Activated gamma-delta T cell (primary cell): ENCODE measurements around the gene ZDHHC13.
"Not testable (repeated sequence)": the region's sequence is repeated elsewhere in the genome, so short reads cannot be mapped to it uniquely, and the experiment has no call there.

ENCODE experiments used
- DNase-seq: peaks from one replicate; lab custom pipeline; 2025; lab: John Stamatoyannopoulos, UW

Gene ZDHHC13

DNA sequence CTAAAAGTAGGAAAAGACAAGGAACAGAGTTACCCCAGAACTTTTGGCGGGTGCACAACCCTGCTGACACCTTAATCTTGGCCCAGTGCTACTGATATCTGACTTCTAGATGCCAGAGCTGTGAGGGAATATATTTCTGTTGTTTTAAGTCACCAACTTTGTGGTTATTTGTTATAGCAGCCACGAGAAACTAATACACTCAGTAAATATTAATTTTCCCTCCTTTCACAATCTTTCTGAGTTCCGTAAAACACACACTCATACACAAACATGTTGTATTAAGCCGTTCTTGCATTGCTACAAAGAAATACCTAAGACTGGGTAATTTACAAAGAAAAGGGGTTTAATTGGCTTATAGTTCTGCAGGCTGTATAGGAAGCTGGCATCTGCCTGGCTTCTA, 16.1 kb upstream of the ZDHHC13 start:
- no peak for DNase-seq

DNA sequence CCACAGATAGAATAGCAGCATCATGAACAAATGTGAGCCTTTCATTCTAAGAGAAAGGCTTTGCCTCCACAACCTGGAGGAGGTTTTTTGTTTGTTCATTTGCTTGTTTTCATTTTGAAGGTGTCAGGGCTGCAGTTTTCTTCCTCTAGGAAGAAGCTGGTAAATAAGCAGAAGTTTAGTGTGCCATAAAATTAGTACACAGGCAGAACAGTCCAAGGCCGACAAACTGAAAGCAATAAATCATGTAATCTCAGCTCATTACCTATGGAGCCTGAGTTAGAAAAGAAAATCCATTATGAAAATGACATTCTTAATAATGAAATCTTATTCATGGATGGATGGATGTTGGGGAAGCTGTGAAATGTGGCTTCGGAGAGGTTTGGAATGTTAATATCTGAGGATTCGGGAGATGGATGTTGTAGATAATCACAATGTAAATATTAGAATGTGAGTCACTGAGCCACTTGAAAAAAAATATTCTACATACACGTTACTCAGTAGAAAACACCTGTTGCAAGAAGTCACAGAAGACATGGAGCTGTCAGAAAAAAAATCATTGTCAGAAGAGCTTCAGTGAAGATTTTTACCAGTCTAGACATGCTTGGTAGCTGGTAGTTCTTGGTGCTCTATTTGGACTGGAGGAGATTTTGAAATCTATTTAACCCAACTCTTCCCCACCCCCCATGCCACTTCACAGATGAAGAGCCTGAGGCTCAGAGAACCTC, 15.0 kb upstream of the ZDHHC13 start:
- DNase-seq = no peak

DNA sequence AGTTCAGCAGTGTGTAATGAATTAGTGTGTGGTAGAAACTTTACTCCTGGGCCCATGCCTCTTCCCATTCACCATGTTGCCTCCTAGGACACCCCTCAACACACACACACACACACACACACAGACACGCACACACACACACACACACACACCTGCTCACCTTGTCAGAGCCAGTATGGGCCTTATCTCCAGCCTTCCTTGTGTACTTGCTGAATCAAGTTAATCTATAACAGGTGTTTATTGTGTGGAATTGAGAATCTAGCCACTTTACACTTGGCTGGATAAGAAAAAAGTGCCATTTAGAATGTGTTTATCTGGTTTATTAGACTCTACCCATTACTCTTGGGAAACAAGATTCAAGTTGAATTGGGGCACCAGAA, 14.5 kb upstream of the ZDHHC13 start:
- DNase-seq = no peak

DNA sequence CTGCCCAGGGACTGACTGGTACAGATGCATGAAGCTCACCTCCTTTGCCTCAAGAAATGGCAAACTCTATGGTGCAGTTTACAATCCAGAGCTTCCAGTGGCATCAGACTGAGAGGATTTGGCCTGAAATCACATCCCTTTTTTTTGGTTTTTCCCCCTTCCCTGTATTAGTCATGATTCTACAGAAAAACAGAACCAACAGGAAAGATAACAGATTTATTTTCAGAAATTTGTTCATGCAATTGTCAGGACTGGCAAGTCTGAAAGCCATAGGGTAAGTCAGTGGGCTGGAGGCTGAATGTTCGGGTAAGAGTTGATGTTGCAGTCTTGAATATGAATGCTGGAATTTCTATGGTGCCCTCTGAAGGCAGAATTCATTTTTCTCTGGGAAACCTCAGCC, 12.0 kb upstream of the ZDHHC13 start:
- no peak for DNase-seq

DNA sequence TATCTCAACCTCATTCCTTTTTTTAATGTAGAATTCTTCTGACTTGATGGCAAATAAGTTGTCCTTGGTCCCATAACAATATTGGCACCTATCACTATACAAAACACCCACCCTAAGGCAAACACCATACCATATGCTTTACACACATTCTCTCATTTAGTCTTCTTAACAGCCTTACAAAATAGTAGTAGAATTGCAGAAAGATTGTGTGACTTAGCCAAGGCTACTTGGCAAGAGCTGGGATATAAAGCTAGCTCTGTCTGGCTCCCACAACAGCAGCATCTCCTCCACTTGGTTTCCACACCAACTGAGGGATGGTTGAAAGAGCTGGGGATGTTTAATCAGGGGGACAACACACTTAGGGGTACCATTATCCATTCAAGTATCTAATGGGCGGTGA, 9.8 kb upstream of the ZDHHC13 start:
- DNase-seq = no peak

DNA sequence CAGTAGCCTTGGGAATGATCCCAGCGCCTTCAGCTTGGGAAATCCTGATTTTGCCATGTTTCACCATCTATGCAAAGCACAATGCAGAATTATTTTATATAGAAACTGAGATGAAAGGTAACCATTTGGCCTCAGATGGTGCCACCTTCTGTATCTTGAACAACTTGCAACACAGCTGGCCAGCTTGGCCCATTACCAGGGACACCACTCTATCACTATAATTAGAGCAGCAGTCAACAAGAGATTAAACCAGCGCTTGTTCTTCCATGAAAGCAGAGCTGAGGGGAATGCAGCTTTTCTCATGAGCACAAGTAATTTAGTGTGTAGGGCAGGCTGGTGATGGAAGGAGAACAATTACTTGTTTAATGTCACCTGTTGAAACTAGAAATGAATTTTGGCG, 6.7 kb upstream of the ZDHHC13 start:
- no peak for DNase-seq

DNA sequence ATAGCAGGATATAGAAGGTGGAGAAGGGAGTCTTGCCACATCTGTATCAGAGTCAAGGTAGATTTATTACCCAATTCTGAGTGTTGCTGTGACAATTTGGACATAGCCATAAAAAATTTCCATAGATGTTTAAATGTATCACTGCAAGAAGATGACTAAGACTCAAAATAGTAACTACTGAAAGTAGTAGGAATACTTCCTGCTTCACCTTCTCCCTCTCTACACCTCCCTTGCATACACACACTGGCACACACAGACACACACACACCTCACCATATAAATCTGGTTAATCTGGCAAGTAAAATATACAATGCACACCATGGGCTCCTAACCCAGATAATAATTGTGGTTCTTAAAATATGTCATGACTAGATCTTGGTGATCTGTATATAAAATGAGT, 5.2 kb upstream of the ZDHHC13 start:
- DNase-seq = no peak

DNA sequence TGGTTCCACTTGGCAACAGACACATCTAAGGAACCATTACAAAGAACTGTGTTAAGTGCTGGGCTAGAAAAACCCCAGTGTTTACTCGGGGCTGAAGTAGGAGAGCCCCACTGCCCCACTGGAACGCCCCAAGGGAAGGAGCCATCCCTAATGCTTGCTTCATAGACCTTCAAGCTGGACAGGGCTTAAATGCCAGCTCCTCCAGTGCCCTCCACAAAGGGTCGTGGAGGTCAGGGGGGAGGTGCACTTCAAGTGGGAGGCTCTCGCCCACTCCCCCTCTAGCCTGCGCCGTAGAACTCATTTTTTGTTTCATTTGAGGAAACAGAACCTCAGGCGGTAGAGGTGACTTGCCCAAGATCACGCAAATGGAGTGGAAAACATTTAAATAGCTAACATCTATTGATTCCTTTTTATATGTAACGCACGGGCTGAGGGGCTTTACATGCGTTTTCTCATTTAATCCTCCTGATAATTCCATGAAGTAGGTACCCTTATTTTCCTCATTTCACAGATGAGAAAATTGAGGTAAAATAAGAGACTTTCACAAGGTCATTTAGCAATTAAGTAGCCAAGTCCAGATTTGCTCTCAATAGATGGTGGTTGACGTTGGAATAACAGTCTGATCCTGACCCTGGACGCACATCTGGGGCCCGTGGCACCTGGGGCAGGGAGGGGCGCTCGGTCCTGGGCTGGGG, 545 bp upstream of the ZDHHC13 start:
- no peak for DNase-seq

DNA sequence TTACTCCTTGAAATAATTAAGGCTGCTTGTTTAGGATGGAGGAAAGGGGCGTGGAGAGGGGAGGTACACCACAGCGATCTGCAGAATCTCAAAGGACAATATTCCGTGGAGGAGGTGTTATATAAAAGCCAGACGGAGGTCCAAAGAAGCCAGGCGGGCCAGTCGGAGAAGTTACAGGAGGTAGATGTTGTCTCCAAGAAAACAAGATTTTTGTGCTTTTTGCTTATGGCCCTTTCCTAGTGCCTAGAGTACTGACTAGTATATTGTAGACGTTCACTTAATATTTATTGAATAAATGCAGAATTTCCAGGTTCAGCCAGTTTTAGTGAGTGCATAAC, 761 bp downstream of the ZDHHC13 start:
- DNase-seq = no peak

DNA sequence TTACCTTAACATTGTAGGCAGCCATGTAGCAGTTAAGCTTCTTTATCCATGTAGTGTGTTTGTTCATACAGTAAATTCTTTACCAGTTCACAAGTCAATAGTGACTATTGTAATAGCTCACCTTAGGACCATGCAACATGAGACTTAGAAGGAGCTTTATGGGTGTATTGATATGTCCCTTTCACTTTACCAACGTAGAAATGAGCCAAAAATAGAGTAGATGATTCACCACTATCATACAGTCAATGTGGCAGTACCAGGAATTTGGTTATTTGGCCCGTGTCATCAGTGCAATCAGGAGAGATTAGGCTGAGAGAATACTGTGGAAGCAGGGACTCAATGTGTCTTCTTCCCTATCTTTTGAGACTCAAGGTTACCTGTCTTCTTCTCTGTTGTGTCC, 4.7 kb downstream of the ZDHHC13 start:
- DNase-seq = no peak

DNA sequence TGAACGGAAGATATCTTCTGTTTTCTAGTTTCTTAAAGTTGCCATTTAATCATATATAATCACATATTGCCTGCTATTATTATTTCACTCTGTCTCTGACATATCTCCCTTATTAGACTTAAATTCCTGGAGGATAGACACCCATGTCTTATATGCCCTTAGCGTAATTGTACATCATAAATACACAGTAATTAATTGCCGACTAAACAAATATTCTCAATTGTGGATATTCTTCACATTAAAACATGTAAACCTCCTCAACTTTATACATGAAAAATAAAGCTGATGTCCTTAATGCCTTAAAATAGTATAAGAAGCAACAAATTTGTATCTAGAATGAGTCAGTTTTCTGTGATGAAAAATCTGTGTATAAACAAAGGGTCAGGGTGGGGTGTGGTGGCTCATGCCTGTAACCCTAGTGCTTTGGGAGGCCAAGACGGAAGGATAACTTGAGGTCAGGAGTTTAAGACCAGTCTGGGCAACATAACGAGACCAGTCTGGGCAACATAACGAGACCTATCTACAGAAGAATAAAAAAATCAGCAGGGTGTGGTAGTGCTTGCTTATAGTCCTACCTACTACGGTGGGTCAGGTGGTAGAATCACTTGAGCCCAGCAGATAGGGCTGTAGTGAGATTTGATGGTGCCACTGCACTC, 6.1 kb downstream of the ZDHHC13 start:
- no peak for DNase-seq

DNA sequence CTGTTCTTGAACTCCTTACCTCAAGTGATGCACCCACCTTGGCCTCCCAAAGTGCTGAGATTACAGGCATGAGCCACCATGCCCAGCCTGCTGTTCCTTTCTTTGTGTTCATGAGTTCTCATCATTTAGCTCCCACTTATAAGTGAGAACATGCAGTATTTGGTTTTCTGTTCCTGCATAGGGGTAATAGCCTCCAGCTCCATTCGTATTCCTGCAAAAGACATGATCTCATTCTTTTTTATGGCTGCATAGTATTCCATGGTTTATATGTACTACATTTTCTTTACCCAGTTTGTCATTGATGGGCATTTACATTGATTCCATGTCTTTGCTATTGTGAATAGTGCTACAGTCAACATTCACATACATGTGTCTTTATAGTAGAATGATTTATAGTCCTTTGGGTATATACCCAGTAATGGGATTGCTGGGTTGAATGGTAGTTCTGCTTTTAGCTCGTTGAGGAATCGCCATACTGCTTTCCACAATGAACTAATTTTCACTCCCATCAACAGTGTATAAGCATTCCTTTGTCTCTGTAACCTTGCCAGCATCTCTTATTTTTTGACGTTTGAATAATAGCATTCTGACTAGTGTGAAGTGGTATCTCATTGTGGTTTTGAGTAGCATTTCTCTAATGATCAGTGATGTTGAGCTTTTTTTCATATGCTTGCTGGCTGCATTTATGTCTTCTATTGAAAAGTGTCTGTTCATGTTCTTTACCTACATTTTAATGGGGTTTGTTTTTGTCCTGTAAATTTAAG, 9.8 kb downstream of the ZDHHC13 start:
- not testable (repeated sequence) for DNase-seq

DNA sequence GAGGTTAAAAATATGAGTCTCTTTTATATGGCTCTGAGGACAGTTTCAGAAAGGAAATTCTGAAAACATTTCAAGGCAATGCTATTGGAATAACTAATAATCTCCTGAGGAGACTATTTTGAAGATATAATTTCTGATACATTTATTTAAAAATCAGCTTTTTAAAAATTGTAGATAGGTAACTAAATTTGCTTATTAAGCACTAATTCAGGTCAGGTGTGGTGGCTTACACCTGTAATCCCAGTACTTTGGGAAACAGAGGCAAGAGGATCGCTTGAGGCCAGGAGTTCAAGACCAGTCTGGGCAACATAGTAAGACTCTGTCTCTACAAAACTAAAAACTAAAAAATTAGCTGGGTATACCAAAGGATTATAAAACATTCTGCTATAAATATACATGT, 17.0 kb downstream of the ZDHHC13 start:
- no peak for DNase-seq

DNA sequence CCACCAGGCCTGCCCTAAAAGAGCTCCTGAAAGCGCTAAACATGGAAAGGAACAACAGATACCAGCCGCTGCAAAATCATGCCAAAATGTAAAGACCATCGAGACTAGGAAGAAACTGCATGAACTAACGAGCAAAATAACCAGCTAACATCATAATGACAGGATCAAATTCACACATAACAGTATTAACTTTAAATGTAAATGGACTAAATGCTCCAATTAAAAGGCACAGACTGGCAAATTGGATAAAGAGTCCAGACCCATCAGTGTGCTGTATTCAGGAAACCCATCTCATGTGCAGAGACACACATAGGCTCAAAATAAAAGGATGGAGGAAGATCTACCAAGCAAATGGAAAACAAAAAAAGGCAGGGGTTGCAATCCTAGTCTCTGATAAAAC, 19.9 kb downstream of the ZDHHC13 start:
- DNase-seq = not testable (repeated sequence)

DNA sequence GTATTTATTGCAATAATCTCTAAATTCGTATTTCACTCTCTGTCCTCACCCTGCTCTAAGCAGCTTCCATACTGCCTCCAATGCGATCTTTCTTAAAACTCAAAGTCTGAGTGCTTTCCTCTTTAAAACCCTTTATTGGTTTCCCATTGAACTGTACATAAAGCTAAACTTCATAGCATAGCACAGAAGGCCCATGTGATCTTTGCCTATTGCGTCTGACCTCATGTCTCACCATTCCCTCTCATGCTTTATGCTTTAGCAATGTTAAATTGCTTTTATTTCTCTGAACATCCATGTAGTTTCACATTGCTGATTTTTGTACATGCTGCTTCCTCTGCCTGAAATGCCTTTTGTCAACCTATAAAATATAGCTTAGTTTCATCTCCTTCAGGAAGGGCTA, 28.4 kb downstream of the ZDHHC13 start:
- no peak for DNase-seq

DNA sequence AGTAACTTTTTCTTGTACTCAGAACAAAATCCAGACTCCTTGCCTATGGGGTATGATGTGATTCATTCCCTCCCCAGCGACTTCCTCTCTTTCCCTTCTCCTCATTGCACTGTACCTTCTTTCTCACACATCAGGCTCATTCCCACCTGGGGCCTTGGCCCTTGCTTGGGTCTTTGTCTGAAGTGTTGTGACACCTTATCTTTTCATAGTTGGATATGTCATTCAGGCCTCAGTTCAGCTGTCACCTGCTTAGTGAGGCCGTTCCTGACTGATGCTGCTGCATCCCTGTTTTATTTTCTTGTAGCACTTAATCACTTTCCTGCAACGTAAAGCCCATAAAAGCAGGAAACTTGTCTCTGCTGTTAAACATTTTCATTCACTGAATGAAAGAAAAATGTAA, 39.9 kb downstream of the ZDHHC13 start:
- no peak for DNase-seq

DNA sequence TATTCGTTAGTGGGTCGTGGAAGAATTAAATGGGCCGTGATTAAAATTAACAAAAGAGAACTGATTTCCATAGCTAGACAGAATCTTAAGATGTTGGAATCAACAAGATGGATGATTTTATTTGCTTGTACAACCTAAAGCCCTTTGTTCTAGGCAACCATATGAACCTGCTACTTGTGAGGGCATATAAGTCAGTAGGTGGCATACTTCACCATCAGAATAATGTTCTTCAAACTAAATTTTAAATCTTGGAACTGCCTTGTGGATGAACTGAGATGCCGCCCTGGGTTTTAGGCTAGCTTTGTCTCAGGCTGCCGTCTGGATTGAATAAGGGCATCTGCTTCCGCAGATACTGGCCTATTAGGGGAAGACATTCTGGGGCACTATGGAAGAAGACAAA, 43.9 kb downstream of the ZDHHC13 start:
- no peak for DNase-seq

DNA sequence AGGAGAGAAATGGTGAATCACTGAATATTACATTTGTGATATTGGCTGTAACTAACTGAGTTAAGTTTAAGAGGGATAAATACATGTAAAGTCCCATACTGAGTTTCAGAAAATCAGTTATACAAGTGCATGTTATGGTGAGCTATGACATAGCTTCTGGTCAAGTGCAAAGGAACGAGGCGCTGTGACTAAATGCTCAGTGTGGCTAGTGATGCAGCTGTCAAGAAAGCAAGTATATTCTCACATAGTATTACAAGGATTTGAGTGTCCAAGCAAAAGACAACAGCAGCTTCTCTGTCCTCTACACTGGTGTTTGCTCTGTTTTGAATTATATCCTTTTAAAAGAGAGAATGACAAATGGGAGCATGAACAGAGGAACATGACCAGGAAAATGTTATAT, 44.7 kb downstream of the ZDHHC13 start:
- DNase-seq = no peak

DNA sequence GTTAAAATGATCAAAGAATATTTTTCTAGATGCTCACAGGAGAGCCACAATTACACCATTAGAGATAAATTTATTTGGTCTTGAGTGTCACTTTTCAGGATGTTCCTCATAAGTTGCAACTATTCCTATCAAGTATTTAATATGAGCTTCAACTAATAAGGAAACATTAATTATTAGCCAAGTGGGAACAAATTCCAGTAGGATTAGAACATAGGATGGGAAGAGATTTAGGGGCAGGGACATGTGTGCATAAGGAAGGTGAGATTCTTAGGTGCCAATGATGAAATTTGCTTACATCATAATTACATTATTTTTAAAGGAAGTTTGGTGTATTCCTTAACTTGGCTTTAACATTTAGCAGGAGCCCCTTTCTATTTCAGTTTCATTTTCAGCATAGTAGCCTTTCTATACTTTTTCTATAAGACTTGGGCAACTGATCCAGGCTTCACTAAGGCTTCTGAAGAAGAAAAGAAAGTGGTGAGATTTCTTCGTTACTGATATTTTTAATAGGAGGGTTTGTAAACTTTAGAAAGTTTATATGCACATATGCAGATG, 46.1 kb downstream of the ZDHHC13 start:
- no peak for DNase-seq

DNA sequence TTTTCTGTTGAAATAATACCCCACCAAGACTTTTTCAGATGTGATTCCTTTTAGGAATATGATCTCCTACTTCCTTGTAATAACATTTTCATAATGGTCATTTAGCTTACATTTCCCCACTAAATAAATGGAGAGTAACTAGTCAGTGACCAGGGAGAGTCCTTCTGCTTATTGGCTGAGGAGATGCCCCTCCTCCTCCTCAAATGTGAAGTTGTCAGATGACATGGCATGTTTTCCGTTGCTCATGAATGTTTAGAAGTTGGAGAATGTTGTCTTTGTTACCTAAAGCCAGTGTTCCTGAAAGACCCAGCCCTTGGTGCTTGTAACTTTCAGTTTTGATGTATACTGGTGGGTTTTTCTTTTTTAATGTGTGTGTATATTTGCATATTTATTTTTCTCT, 46.6 kb downstream of the ZDHHC13 start:
- no peak for DNase-seq

DNA sequence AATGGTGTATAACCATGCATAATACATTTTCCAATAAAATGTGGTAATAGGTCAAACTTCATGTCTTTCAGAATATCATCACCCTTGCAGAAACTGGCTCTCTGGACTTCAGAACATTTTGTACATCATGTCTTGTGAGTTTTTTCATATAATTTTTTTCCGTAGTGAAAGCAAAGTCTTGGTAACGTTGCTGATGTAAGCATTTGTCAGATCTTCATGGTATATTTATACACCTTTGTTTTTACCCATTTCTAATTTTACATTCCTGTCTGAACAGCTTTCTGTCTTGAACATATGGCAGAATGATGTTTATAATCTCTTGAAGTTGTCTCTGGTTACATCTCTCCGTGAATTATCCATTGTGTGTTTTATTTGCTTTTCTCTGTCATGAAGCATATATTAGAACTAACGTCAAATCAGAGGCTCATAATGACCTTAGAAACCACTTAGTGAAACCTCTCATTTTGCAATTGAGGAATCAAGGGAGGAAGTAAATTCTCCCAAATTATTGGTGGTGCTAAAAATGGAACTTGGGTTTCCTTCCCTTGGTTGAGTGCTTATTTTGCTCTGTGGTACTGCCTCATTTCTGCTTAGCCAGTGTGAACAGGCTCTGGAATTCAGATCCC, 47.4 kb downstream of the ZDHHC13 start:
- DNase-seq = no peak

DNA sequence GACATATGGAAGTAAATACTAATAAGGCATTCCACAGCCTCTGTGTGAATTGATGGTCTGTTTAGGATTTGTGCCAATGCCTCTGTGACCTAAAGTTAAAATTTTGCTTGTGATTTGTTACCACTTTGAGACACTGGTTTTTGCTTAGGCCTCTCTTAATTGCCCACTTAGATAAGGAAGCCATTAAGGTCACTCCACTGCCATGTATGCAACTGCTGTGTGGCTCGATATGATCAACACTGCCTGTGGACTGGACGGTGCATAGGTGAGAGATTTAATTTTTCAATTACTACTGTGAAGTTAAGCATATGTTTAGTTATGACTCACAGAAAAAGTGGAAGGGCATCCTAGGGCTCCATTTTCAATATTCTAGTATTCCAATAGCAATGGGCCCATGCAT, 47.9 kb downstream of the ZDHHC13 start:
- DNase-seq = no peak
